Esophagus muscularis mucosa (tissue), 4 donors: Measurements from ENCODE around the gene MMP24. TPM values are rescaled to one million over a fixed set of nuclear protein-coding genes. Genes with fewer than 3 reads are reported as not detected.

ENCODE experiments used
- DNase-seq: peaks from one replicate; pipeline ENCODE4 v3.0.0-alpha.2; 2017; ENCODE audit errors: extremely low spot score
- H3K27ac ChIP-seq, 4 donors: fragments of 200-600 bp; sonication (generic); replicated peaks in 1 of 4; 1 replicate in 3 of 4; 2 replicates in 1 of 4; pipeline ENCODE4 v1.5.1; 2016 to 2019; ENCODE audit warnings: mild to moderate bottlenecking in 1 of 4
- H3K27me3 ChIP-seq, 4 donors: fragments of 200-600 bp; sonication (generic); one replicate each; pipeline versions ENCODE4 v1.5.1 to v1.6.0; 2016 to 2019
- H3K36me3 ChIP-seq, 4 donors: fragments of 200-600 bp; sonication (generic); one replicate each; pipeline ENCODE4 v1.5.1; 2016 to 2019
- H3K4me1 ChIP-seq, 4 donors: fragments of 200-600 bp; sonication (generic); one replicate each; pipeline ENCODE4 v1.5.1; 2016 to 2019
- H3K4me3 ChIP-seq, 4 donors: fragments of 200-600 bp; sonication (generic); 1 replicate in 2 of 4; 2 replicates in 2 of 4; pipeline ENCODE4 v1.5.1; 2016 to 2019; ENCODE audit warnings: mild to moderate bottlenecking in 4 of 4, moderate library complexity in 1 of 4
- H3K9me3 ChIP-seq, 4 donors: fragments of 200-600 bp; sonication (generic); 1 replicate in 3 of 4; 2 replicates in 1 of 4; pipeline ENCODE4 v1.5.1; 2016 to 2019
- EP300 ChIP-seq: sonication (generic); formaldehyde crosslinking; IDR thresholded peaks from one replicate; pipeline ENCODE4 v1.6.1; 2017; ENCODE audit warnings: antibody characterized with exemption
- POLR2A ChIP-seq: fragments of 450-650 bp; IDR thresholded peaks from one replicate; pipeline ENCODE4 v1.6.1; 2017; ENCODE audit warnings: antibody characterized with exemption, moderate library complexity, mild to moderate bottlenecking, low read depth
- POLR2AphosphoS5 ChIP-seq, 2 donors: sonication (generic); formaldehyde crosslinking; IDR thresholded peaks; one replicate each; pipeline ENCODE4 v1.6.1; 2017; ENCODE audit warnings: antibody characterized with exemption in 2 of 2
- WGBS: methylation state at CpG from one replicate; pipeline ENCODE4 v1.1.5; 2018; 5-methylcytosine and 5-hydroxymethylcytosine counted together
- intact Hi-C: fragments of 100-400 bp; cut with DNase I; formaldehyde crosslinking; loops from one replicate; pipeline ENCODE4 v1.15.1; 2023
- total RNA-seq, 4 donors: library from RNA; depleted of rRNA; stranded (reverse); fragments of >200 nt; gene quantifications; one replicate each; pipeline versions ENCODE4 v1.1.0 to v1.2.1, GENCODE V29; 2016
- TF ChIP-seq, protein P1 (sequence below), 3 experiments: fragments of 200-600 bp in 2 of 3; fragments of 450-650 bp in 1 of 3; sonication (generic) in 2 of 3; IDR thresholded peaks; one replicate each; pipeline ENCODE4 v1.5.1; 2017 to 2019; ENCODE audit warnings: antibody characterized with exemption in 3 of 3, mild to moderate bottlenecking in 2 of 3, moderate library complexity in 1 of 3

Gene MMP24
- total RNA-seq, 4 donors from 2014 or later, result 0.83 to 4.0 (median 2.0) TPM

DNA sequence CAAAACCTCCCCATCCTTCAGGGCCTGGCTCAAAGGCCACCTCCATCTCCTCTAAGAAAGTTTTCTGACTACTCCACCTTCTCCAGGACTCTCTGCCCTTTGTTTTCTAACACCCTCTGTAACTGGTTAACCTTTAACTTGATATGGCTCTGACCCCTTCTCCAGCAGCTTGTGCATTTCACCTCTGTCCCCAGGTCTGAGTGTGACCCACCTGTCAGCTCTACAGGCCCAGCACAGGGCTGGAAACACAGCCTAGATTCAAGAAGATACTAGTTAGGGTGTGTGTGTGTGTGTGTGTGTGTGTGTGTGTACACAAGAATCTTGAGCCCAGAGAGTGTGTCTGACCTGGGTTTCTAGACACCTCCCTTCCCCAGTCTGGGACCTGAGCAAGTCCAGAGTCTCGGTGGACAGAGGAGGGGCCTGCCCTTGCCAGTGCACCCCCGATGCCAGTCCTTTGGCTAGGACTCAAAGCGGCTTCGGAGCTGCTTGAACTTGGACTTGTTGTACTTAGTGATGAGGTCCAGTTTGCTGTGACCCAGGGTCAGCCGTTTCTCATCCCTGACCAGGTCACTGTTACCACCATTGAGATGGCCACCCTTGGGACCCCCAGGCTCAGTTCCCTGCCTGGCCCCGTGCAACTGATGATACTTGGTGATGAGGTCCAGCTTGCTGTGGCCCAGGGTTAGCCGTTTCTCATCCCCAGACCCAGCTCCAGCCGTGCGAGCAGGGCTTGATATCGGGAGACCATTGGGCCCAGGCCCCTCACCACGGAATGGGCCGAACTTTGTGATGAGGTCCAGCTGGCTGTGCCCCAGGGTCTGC, 59.8 kb downstream of the MMP24 start:
- TF ChIP-seq POLR2A (no peak), POLR2AphosphoS5 (IDR thresholded peaks at IDR 0.05) (no peak), EP300 (no peak)
- TF ChIP-seq, protein P1, sequence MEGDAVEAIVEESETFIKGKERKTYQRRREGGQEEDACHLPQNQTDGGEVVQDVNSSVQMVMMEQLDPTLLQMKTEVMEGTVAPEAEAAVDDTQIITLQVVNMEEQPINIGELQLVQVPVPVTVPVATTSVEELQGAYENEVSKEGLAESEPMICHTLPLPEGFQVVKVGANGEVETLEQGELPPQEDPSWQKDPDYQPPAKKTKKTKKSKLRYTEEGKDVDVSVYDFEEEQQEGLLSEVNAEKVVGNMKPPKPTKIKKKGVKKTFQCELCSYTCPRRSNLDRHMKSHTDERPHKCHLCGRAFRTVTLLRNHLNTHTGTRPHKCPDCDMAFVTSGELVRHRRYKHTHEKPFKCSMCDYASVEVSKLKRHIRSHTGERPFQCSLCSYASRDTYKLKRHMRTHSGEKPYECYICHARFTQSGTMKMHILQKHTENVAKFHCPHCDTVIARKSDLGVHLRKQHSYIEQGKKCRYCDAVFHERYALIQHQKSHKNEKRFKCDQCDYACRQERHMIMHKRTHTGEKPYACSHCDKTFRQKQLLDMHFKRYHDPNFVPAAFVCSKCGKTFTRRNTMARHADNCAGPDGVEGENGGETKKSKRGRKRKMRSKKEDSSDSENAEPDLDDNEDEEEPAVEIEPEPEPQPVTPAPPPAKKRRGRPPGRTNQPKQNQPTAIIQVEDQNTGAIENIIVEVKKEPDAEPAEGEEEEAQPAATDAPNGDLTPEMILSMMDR (IDR thresholded peaks at IDR 0.05), result no peak
- Histone ChIP-seq H3K27ac (no peak overlapping the region), H3K36me3 (peaks cover 0 to 15% (median 7%) of the 10 kb centered on the region in 4 donors), H3K4me1 (peaks cover 17 to 32% (median 28%) of the 10 kb centered on the region in 4 donors), H3K9me3 (no peaks in the 10 kb centered on the region), H3K4me3 (no peak overlapping the region), H3K27me3 (no peaks in the 10 kb centered on the region)
- intact Hi-C loops, result no loop called here
- DNase-seq, result no peak
- WGBS, result 93% methylated on average over 8 of the region's 12 CpGs

GRCh38 chr20:35286899-35287508, 60.5 kb downstream of the MMP24 start:
- peaks cover 17 to 30% (median 28%) of the 10 kb centered on the region in 4 donors for H3K4me1 ChIP-seq
- no peak for DNase-seq
- H3K9me3 ChIP-seq, result no peaks in the 10 kb centered on the region
- H3K4me3 ChIP-seq, result no peak overlapping the region
- TF ChIP-seq POLR2AphosphoS5 (IDR thresholded peaks at IDR 0.05), result no peak
- no peak for TF ChIP-seq POLR2A
- TF ChIP-seq, protein P1 (IDR thresholded peaks at IDR 0.05), result no peak
- TF ChIP-seq EP300, result no peak
- no peak overlapping the region for H3K27ac ChIP-seq
- WGBS, result 97% methylated on average over 10 of the region's 17 CpGs
- peaks cover 0 to 3% (median 0%) of the 10 kb centered on the region in 4 donors for H3K27me3 ChIP-seq
- intact Hi-C loops, result no loop called here
- H3K36me3 ChIP-seq, result peaks cover 0 to 7% (median 6%) of the 10 kb centered on the region in 4 donors

GRCh38 chr20:35287509-35288324, 61.2 kb downstream of the MMP24 start:
- Histone ChIP-seq H3K4me1 (peaks cover 17 to 23% (median 21%) of the 10 kb centered on the region in 4 donors), H3K36me3 (peaks cover 0 to 3% (median 0%) of the 10 kb centered on the region in 4 donors), H3K4me3 (no peak overlapping the region), H3K27ac (no peak overlapping the region), H3K27me3 (peaks cover 0 to 9% (median 0%) of the 10 kb centered on the region in 4 donors), H3K9me3 (no peaks in the 10 kb centered on the region)
- TF ChIP-seq, protein P1 (IDR thresholded peaks at IDR 0.05), result no peak
- TF ChIP-seq POLR2AphosphoS5 (IDR thresholded peaks at IDR 0.05), result no peak
- TF ChIP-seq POLR2A, result no peak
- no peak for TF ChIP-seq EP300
- intact Hi-C loops, result no loop called here
- 89% methylated on average over 27 of the region's 28 CpGs for WGBS
- no peak for DNase-seq

DNA sequence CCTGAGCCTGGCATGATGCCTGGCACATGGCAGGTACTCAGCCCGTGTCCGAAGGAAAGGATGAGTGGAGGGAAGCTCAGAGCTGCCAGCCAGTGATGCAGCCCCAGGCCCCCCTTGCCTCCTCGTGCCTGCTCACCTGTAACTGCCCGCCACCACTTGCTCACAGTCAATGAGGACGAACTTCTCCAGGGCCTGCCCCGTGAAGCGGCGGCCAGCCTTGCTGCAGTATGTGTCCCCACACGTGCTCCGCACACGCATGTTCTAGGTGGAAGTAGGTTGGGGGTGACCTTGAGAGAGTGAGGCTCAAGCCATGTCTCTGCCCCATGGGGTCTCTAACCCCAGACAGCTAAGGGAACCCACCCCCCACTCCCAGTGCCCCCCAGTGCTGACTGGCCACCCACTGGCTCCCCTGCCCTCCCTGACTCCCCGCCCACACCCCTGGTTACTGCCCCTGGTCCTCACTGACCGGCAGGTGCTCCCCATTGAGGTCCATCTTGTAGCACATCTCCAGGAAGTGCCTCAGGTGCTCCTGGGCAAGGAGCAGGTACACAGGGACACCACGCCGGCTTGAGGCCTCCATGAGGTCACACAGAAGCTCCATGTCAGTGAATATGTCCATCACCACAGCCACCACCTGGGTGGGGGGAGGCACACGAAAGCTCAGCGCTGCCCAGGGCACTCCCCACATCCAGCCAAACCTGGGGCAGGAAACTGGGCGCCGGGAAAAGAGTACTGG, 62.0 kb downstream of the MMP24 start:
- intact Hi-C loops, result no loop called here
- peaks cover 0 to 17% (median 0%) of the 10 kb centered on the region in 4 donors for H3K27me3 ChIP-seq
- 83% methylated on average over 15 of the region's 19 CpGs for WGBS

More for the DNA sequence above, 62.0 kb downstream of the MMP24 start:
- Histone ChIP-seq H3K4me3 (no peak overlapping the region), H3K9me3 (no peaks in the 10 kb centered on the region), H3K4me1 (peaks cover 9 to 15% (median 13%) of the 10 kb centered on the region in 4 donors), H3K27ac (no peak overlapping the region), H3K36me3 (no peaks in the 10 kb centered on the region)
- no peak for DNase-seq
- TF ChIP-seq, protein P1 (IDR thresholded peaks at IDR 0.05), result no peak
- TF ChIP-seq POLR2AphosphoS5 (IDR thresholded peaks at IDR 0.05) (no peak), POLR2A (no peak), EP300 (no peak)
